ENCODE data around the gene PDE4D.

DNA sequence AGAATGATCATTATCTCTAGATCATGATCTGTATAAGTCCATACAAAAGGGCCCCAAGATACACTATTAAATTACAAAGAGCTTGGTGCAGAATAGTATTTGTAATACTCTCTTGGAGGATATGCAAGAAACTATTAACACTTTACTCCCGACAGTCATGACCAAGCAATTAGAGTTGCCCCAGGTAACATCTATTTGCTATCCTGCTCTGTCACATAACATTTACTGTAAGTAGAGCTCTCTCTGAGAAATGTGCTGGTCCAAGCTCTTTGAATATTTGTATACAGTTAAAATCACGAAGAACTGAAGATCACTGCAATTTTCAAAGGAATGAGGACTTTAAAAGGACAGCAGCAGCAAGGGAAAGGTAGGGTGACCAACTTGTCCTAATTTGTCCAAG, 757.0 kb downstream of the PDE4D start:
- TF ChIP-seq CTCF (IDR thresholded peaks at IDR 0.05; ENCODE audit: insufficient read depth, low read depth, low read length) (no peak), EZH2 (IDR thresholded peaks at IDR 0.05; ENCODE audit: insufficient read depth, low read length) (no peak)

All from astrocyte (in vitro differentiated cells and primary cell).